B cell (primary cell): ENCODE measurements around the gene PACRG. TPM values are rescaled to one million over a fixed set of nuclear protein-coding genes. Genes with fewer than 3 reads are reported as not detected.

Experiments
- ATAC-seq: fragments of 200-7000 bp; cut with Tn5 transposase; one replicate; pipeline ENCODE4 v1.10.0; 2021; ENCODE audit warnings: low read depth, mild to moderate bottlenecking, moderate number of reproducible peaks, moderate library complexity
- CTCF ChIA-PET: fragments of 350-600 bp; sonication (Branson Sonifier 250); formaldehyde crosslinking; loops from one replicate; lab custom pipeline; 2021; ENCODE audit warnings: antibody characterized with exemption, inconsistent platforms; lab: Charles Lee
- POLR2A ChIA-PET: fragments of 350-600 bp; sonication (Branson Sonifier 250); formaldehyde crosslinking; loops from one replicate; lab custom pipeline; 2021; ENCODE audit warnings: antibody characterized with exemption; lab: Charles Lee
- DNase-seq: peaks from one replicate; pipeline ENCODE4 v3.0.0; 2013
- H2AFZ ChIP-seq: 2 replicates; pipeline ENCODE4 v1.6.1; 2012; ENCODE audit warnings: mild to moderate bottlenecking, low read depth, low read length; ENCODE audit not compliant: insufficient read depth, poor library complexity, severe bottlenecking
- H3K27ac ChIP-seq, 2 donors: 1 replicate in 1 of 2; 2 replicates in 1 of 2; pipeline ENCODE4 v1.5.1; 2012 to 2013; ENCODE audit warnings: low read length in 2 of 2, mild to moderate bottlenecking in 2 of 2, moderate library complexity in 1 of 2
- H3K27me3 ChIP-seq, 4 experiments: fragments of 200-600 bp in 1 of 4; sonication (generic) in 1 of 4; replicated peaks in 1 of 4; 1 replicate in 2 of 4; 2 replicates in 2 of 4; pipeline versions ENCODE4 v1.6.1 to v1.7.0; 2013 to 2016; ENCODE audit warnings: low read length in 3 of 4, mild to moderate bottlenecking in 2 of 4, mixed read lengths in 1 of 4, moderate library complexity in 1 of 4; ENCODE audit not compliant: insufficient read depth in 4 of 4, control insufficient read depth in 3 of 4; ENCODE audit errors: control extremely low read depth in 1 of 4
- H3K36me3 ChIP-seq, 2 experiments: replicated peaks in 1 of 2; 1 replicate in 1 of 2; 2 replicates in 1 of 2; pipeline versions ENCODE4 v1.6.1 to v1.7.1; 2013; ENCODE audit warnings: low read length in 1 of 2; ENCODE audit not compliant: insufficient read depth in 2 of 2, control insufficient read depth in 1 of 2; ENCODE audit errors: control extremely low read depth in 1 of 2, extremely low read depth in 1 of 2
- H3K4me1 ChIP-seq, 2 donors: fragments of 200-600 bp in 1 of 2; sonication (generic) in 1 of 2; 1 replicate in 1 of 2; 2 replicates in 1 of 2; pipeline versions ENCODE4 v1.5.1 to v1.6.1; 2013 to 2017; ENCODE audit warnings: low read length in 2 of 2; ENCODE audit not compliant: control insufficient read depth in 2 of 2, insufficient read depth in 2 of 2
- H3K4me2 ChIP-seq: replicated peaks from 2 replicates; pipeline ENCODE3; 2012; ENCODE audit warnings: mild to moderate bottlenecking, low read depth, low read length; ENCODE audit not compliant: poor library complexity, severe bottlenecking
- H3K4me3 ChIP-seq, 5 experiments: fragments of 200-600 bp in 1 of 5; sonication (generic) in 1 of 5; 1 replicate in 3 of 5; 2 replicates in 2 of 5; pipeline versions ENCODE4 v1.5.1 to v1.7.0; 2011 to 2016; ENCODE audit warnings: low read length in 4 of 5, mild to moderate bottlenecking in 4 of 5, low read depth in 2 of 5, control low read depth in 1 of 5, moderate library complexity in 1 of 5; ENCODE audit not compliant: insufficient read depth in 1 of 5; ENCODE audit errors: control extremely low read depth in 1 of 5, extremely low read depth in 1 of 5
- H3K79me2 ChIP-seq: fragments of 200-600 bp; sonication (generic); one replicate; pipeline ENCODE4 v1.6.0; 2016; ENCODE audit warnings: low read length; ENCODE audit not compliant: control insufficient read depth, insufficient read depth
- H3K9ac ChIP-seq: fragments of 200-600 bp; sonication (generic); 2 replicates; pipeline ENCODE4 v1.6.1; 2017; ENCODE audit warnings: mild to moderate bottlenecking, low read length, moderate library complexity
- H3K9me3 ChIP-seq, 3 donors: one replicate each; pipeline versions ENCODE4 v1.6.1 to v1.7.1; 2013; ENCODE audit warnings: low read length in 2 of 3; ENCODE audit not compliant: control insufficient read depth in 2 of 3, insufficient read depth in 1 of 3; ENCODE audit errors: control extremely low read depth in 1 of 3
- H4K20me1 ChIP-seq: 2 replicates; pipeline ENCODE4 v1.6.0; 2012; ENCODE audit warnings: mild to moderate bottlenecking, low read length; ENCODE audit not compliant: insufficient read depth, control insufficient read depth, poor library complexity, severe bottlenecking
- H3K27ac Mint-ChIP-seq: one replicate; pipeline ENCODE4 v1.8.0; 2021; ENCODE audit warnings: mixed read lengths
- H3K27me3 Mint-ChIP-seq: one replicate; pipeline ENCODE4 v1.8.0; 2021; ENCODE audit warnings: mixed read lengths
- H3K4me1 Mint-ChIP-seq: one replicate; pipeline ENCODE4 v1.8.0; 2021; ENCODE audit warnings: mixed read lengths
- H3K4me3 Mint-ChIP-seq: one replicate; pipeline ENCODE4 v1.8.0; 2021; ENCODE audit warnings: mixed read lengths
- H3K9me3 Mint-ChIP-seq: one replicate; pipeline ENCODE4 v1.8.0; 2022; ENCODE audit warnings: mixed read lengths; ENCODE audit not compliant: insufficient read depth
- EZH2 ChIP-seq: IDR thresholded peaks from 2 replicates; pipeline ENCODE4 v1.6.1; 2012; ENCODE audit warnings: borderline replicate concordance, low read depth, mild to moderate bottlenecking, moderate library complexity, low read length; ENCODE audit not compliant: insufficient read depth, poor library complexity, severe bottlenecking
- WGBS: methylation state at CpG from one replicate; pipeline ENCODE4 v1.1.5; 2013; ENCODE audit warnings: missing lambda C conversion rate; ENCODE audit not compliant: insufficient coverage; 5-methylcytosine and 5-hydroxymethylcytosine counted together
- intact Hi-C: fragments of 100-400 bp; cut with micrococcal nuclease; formaldehyde crosslinking; loops from one replicate; pipeline ENCODE4 v1.10.0; 2022
- polyA plus RNA-seq: library from polyadenylated mRNA; depleted of rRNA; stranded (reverse); fragments of >200 nt; gene quantifications from 2 replicates; pipeline ENCODE4 v1.2.3, GENCODE V29; 2012
- total RNA-seq, 2 donors: library from RNA; stranded (reverse); fragments of 120-200 nt in 1 of 2; gene quantifications; 1 replicate in 1 of 2; 2 replicates in 1 of 2; pipeline versions ENCODE4 v1.2.3 to v1.2.4, GENCODE V29; 2013 to 2022
- TF ChIP-seq, protein P1 (sequence below): fragments of 200-600 bp; IDR thresholded peaks from one replicate; pipeline ENCODE4 v1.8.0; 2022; ENCODE audit warnings: antibody characterized with exemption, mild to moderate bottlenecking

PACRG gene
- total and polyA plus RNA-seq, 2 donors (not counting 1 experiment from before 2014, with no cell fraction given), result not detected

DNA sequence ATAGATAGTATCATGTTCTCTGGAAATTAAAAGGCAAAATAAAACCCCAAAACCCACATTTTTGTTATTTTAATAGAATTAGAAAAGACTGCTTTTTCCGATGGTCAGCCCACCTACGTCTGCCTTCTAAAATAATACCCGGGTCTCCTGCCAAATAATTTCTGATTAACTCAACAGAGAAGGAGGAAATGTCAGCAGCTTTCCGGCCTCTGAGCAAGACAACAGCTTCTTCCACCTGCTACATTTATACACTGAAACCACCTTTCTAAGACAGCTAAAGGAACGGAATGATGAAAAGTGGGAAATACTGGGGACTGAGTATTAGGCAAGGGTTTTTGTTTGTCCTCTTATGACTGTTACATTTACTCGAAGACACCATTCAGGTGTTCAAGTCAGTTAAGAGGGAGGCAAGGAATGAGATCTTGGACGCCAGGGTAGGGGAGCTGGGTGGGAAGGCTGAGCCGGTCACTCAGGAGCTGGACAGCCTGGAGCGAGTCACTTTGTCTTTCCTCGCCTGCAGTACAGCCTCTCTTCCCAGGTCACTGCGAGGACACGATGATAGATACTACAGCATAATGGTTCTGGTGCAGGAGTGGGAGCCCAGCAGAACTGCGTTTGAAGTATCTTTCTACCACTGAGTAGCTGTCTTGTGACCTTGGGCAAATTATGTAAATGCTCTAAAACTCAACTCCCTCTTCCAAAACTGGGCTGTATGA is 590.5 kb downstream of the PACRG start:
- no peak for DNase-seq
- Mint-ChIP-seq H3K9me3 (no peaks in the 10 kb centered on the region), H3K27me3 (peaks cover 15% of the 10 kb centered on the region), H3K4me1 (no peaks in the 10 kb centered on the region), H3K27ac (no peak overlapping the region), H3K4me3 (no peak overlapping the region)
- no peaks in the 10 kb centered on the region for H3K27me3 ChIP-seq
- no peaks in the 10 kb centered on the region for H3K36me3 ChIP-seq
- POLR2A ChIA-PET, result no interaction called here
- no peak overlapping the region for H3K4me2 ChIP-seq
- no peaks in the 10 kb centered on the region for H3K79me2 ChIP-seq
- no peak overlapping the region for H3K9ac ChIP-seq
- TF ChIP-seq EZH2, result no peak
- TF ChIP-seq, protein P1, sequence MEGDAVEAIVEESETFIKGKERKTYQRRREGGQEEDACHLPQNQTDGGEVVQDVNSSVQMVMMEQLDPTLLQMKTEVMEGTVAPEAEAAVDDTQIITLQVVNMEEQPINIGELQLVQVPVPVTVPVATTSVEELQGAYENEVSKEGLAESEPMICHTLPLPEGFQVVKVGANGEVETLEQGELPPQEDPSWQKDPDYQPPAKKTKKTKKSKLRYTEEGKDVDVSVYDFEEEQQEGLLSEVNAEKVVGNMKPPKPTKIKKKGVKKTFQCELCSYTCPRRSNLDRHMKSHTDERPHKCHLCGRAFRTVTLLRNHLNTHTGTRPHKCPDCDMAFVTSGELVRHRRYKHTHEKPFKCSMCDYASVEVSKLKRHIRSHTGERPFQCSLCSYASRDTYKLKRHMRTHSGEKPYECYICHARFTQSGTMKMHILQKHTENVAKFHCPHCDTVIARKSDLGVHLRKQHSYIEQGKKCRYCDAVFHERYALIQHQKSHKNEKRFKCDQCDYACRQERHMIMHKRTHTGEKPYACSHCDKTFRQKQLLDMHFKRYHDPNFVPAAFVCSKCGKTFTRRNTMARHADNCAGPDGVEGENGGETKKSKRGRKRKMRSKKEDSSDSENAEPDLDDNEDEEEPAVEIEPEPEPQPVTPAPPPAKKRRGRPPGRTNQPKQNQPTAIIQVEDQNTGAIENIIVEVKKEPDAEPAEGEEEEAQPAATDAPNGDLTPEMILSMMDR, result no peak
- H2AFZ ChIP-seq, result no peak overlapping the region
- no peak for ATAC-seq
- H4K20me1 ChIP-seq, result no peaks in the 10 kb centered on the region
- intact Hi-C loops, result no loop called here
- H3K4me3 ChIP-seq, result no peak overlapping the region
- CTCF ChIA-PET, result no interaction called here
- WGBS, result 97% methylated on average over 9 of the region's 13 CpGs
- no peaks in the 10 kb centered on the region for H3K9me3 ChIP-seq
- no peaks in the 10 kb centered on the region for H3K4me1 ChIP-seq
- H3K27ac ChIP-seq, result no peak overlapping the region

- Histone ChIP-seq H3K36me3 (no peaks in the 10 kb centered on the region), H3K4me1 (no peaks in the 10 kb centered on the region), H3K4me3 (no peak overlapping the region), H3K27ac (no peak overlapping the region), H3K4me2 (no peak overlapping the region), H3K79me2 (no peaks in the 10 kb centered on the region), H4K20me1 (no peaks in the 10 kb centered on the region), H3K9me3 (no peaks in the 10 kb centered on the region), H3K27me3 (peaks cover 0 to 6% (median 5%) of the 10 kb centered on the region in 4 experiments), H2AFZ (no peak overlapping the region), H3K9ac (no peak overlapping the region)
- Mint-ChIP-seq H3K4me1 (no peaks in the 10 kb centered on the region), H3K4me3 (no peak overlapping the region), H3K27me3 (peaks cover 16% of the 10 kb centered on the region), H3K9me3 (no peaks in the 10 kb centered on the region), H3K27ac (no peak overlapping the region)
- WGBS, result 90% methylated on average over 6 of the region's 10 CpGs
- ChIA-PET CTCF (interaction anchor here (1.0 kb wide), 1 partner anchor 11 kb away, joined by 3 read pairs; no protein-coding TSS in a partner anchor), POLR2A (no interaction called here)
- DNase-seq (no peak), ATAC-seq (no peak)
- intact Hi-C loops, result no loop called here
- TF ChIP-seq EZH2, result no peak
- TF ChIP-seq, protein P1, result no peak
Observed at GRCh38 chr6:163319609-163320366, 592.0 kb downstream of the PACRG start.
